IMR-90 (cell line): ENCODE measurements around the gene C16orf74.

Experiments used
- CHD1 ChIP-seq: IDR thresholded peaks from 2 replicates; pipeline ENCODE4 v1.6.1; 2012; ENCODE audit warnings: low read depth, low read length, improper control_type of control experiment
- CTCF ChIP-seq: conservative IDR thresholded peaks from 2 replicates; pipeline ENCODE4 v1.5.1; 2012; ENCODE audit warnings: mild to moderate bottlenecking, low read depth, low read length, improper control_type of control experiment
- NFE2L2 ChIP-seq: fragments of 150-350 bp; IDR thresholded peaks from 2 replicates; pipeline ENCODE4 v1.6.1; 2016; ENCODE audit warnings: low read depth, mild to moderate bottlenecking, low read length
- POLR2A ChIP-seq: IDR thresholded peaks from 2 replicates; pipeline ENCODE4 v1.6.1; 2012; ENCODE audit warnings: mild to moderate bottlenecking, low read depth, low read length

- no peak for TF ChIP-seq POLR2A
- no peak for TF ChIP-seq CTCF
- TF ChIP-seq NFE2L2 = no peak
- no peak for TF ChIP-seq CHD1
These were observed 76.5 kb downstream of the C16orf74 start for GRCh38 chr16:85674418-85674755.
